ENCODE data around the gene FGF14.

GRCh38 chr13:101728021-101728420 is 673.8 kb downstream of the FGF14 start:
- TF ChIP-seq, protein P1, sequence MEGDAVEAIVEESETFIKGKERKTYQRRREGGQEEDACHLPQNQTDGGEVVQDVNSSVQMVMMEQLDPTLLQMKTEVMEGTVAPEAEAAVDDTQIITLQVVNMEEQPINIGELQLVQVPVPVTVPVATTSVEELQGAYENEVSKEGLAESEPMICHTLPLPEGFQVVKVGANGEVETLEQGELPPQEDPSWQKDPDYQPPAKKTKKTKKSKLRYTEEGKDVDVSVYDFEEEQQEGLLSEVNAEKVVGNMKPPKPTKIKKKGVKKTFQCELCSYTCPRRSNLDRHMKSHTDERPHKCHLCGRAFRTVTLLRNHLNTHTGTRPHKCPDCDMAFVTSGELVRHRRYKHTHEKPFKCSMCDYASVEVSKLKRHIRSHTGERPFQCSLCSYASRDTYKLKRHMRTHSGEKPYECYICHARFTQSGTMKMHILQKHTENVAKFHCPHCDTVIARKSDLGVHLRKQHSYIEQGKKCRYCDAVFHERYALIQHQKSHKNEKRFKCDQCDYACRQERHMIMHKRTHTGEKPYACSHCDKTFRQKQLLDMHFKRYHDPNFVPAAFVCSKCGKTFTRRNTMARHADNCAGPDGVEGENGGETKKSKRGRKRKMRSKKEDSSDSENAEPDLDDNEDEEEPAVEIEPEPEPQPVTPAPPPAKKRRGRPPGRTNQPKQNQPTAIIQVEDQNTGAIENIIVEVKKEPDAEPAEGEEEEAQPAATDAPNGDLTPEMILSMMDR (conservative IDR thresholded peaks at IDR 0.05; ENCODE audit: low read depth, low read length): no peak
- no peak for TF ChIP-seq EZH2 (IDR thresholded peaks at IDR 0.05; ENCODE audit: low read length, unreplicated experiment)

Measured in PC-3 (cell line).